ENCODE data around the gene PFDN1. TPM values are rescaled to one million over a fixed set of nuclear protein-coding genes. Genes with fewer than 3 reads are reported as not detected.

PFDN1 gene
- total and polyA plus RNA-seq, 9 of the 15 experiments (the other 6 are each of a cell fraction or from before 2014, with no cell fraction given) = 45.5 to 215 (median 78.0) TPM

DNA sequence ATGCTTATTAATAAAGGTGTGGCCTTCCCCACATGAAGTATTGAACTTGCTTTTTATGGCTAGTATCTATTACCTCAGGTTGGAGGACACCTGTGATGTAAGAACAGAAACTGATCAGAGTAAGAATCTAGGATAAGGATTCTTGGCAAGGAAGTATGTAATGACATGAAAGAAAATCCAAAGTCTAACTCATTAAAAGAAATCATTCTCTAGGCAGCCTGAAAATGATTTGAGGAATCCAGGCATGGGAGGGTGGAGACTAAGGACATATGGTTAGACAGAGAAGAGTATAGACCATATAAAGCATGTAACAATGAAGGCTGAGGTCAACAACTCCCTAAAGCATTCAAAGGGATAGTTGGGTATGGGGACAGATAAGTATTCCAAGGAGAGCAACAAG, 32.9 kb downstream of the PFDN1 start:
- Histone ChIP-seq H3K9me1 (ENCODE audit: control insufficient read depth, insufficient read depth, low read length) (no peaks in the 10 kb centered on the region), H2AFZ (ENCODE audit: low read depth, low read length) (no peak overlapping the region), H3K79me2 (ENCODE audit: control insufficient read depth, insufficient read depth, low read length) (peaks cover 13% of the 10 kb centered on the region; the same call in 1 of the 3 replicates), H3K27me3 (ENCODE audit: control insufficient read depth in 2 of 2, insufficient read depth in 2 of 2, low read length in 2 of 2) (no peaks in the 10 kb centered on the region), H3K9ac (ENCODE audit: insufficient read depth in 1 of 2, low read depth in 2 of 2, low read length in 2 of 2) (no peak overlapping the region), H3K4me2 (ENCODE audit: insufficient read depth, low read length) (no peak overlapping the region), H3K36me3 (ENCODE audit: control insufficient read depth, insufficient read depth, low read length) (peaks cover 12% of the 10 kb centered on the region; the same call in 2 of the 3 replicates), H3K27ac (ENCODE audit: extremely low read depth, low read depth, low read length) (no peak overlapping the region), H3K9me3 (replicated peaks; ENCODE audit: control insufficient read depth, insufficient read depth, low read depth, low read length) (no peaks in the 10 kb centered on the region), H3K4me3 (no peak overlapping the region), H4K20me1 (replicated peaks; ENCODE audit: control insufficient read depth, insufficient read depth, low read length) (no peaks in the 10 kb centered on the region; the same call in 1 of the 2 replicates), H3K4me1 (replicated peaks in 1 of 2; ENCODE audit: control insufficient read depth in 2 of 2, insufficient read depth in 2 of 2, low read length in 2 of 2) (peaks cover 0 to 8% of the 10 kb centered on the region in 2 experiments; a peak in 2 of 5 replicates)
- in situ Hi-C loops (cut with MboI) = no loop called here
- TF ChIP-seq POLR2AphosphoS2 (IDR thresholded peaks at IDR 0.05; ENCODE audit: low read length) (no peak), TOE1 (IDR thresholded peaks at IDR 0.05; ENCODE audit: borderline replicate concordance) (no peak), TOE1 (CRISPR knock-in tag; IDR thresholded peaks at IDR 0.05; ENCODE audit: borderline replicate concordance, low read depth) (no peak), EGR1 (conservative IDR thresholded peaks at IDR 0.05) (no peak), SRF (CRISPR knock-in tag; IDR thresholded peaks at IDR 0.05) (no peak), DNMT1 (IDR thresholded peaks at IDR 0.05) (no peak), ZNF408 (CRISPR knock-in tag; IDR thresholded peaks at IDR 0.05; ENCODE audit: low read depth) (no peak), PHB (CRISPR knock-in tag; IDR thresholded peaks at IDR 0.05) (no peak), NR2F6 (CRISPR knock-in tag; IDR thresholded peaks at IDR 0.05) (no peak), ZNF253 (CRISPR knock-in tag; conservative IDR thresholded peaks at IDR 0.05) (no peak), ZFP36 (IDR thresholded peaks at IDR 0.05; ENCODE audit: low read depth, low read length, partially characterized antibody) (no peak), HDAC6 (IDR thresholded peaks at IDR 0.05; ENCODE audit: low read depth, low read length) (no peak), ZNF551 (CRISPR knock-in tag; IDR thresholded peaks at IDR 0.05) (no peak), FOXK2 (conservative IDR thresholded peaks at IDR 0.05 in 1 of 2, IDR thresholded peaks at IDR 0.05 in 1 of 2; ENCODE audit: low read depth in 2 of 2) (no peak)
- TF ChIP-seq, protein P1, sequence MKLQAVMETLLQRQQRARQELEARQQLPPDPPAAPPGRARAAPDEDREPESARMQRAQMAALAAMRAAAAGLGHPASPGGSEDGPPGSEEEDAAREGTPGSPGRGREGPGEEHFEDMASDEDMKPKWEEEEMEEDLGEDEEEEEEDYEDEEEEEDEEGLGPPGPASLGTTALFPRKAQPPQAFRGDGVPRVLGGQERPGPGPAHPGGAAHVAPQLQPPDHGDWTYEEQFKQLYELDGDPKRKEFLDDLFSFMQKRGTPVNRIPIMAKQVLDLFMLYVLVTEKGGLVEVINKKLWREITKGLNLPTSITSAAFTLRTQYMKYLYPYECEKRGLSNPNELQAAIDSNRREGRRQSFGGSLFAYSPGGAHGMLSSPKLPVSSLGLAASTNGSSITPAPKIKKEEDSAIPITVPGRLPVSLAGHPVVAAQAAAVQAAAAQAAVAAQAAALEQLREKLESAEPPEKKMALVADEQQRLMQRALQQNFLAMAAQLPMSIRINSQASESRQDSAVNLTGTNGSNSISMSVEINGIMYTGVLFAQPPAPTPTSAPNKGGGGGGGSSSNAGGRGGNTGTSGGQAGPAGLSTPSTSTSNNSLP (IDR thresholded peaks at IDR 0.05; ENCODE audit: borderline replicate concordance, low read depth, low read length) = no peak
- TF ChIP-seq, protein P2, sequence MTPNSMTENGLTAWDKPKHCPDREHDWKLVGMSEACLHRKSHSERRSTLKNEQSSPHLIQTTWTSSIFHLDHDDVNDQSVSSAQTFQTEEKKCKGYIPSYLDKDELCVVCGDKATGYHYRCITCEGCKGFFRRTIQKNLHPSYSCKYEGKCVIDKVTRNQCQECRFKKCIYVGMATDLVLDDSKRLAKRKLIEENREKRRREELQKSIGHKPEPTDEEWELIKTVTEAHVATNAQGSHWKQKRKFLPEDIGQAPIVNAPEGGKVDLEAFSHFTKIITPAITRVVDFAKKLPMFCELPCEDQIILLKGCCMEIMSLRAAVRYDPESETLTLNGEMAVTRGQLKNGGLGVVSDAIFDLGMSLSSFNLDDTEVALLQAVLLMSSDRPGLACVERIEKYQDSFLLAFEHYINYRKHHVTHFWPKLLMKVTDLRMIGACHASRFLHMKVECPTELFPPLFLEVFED (CRISPR knock-in tag; conservative IDR thresholded peaks at IDR 0.05) = no peak
- TF ChIP-seq, protein P3, sequence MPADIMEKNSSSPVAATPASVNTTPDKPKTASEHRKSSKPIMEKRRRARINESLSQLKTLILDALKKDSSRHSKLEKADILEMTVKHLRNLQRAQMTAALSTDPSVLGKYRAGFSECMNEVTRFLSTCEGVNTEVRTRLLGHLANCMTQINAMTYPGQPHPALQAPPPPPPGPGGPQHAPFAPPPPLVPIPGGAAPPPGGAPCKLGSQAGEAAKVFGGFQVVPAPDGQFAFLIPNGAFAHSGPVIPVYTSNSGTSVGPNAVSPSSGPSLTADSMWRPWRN (IDR thresholded peaks at IDR 0.05; ENCODE audit: low read depth) = no peak
- TF ChIP-seq, protein P4, sequence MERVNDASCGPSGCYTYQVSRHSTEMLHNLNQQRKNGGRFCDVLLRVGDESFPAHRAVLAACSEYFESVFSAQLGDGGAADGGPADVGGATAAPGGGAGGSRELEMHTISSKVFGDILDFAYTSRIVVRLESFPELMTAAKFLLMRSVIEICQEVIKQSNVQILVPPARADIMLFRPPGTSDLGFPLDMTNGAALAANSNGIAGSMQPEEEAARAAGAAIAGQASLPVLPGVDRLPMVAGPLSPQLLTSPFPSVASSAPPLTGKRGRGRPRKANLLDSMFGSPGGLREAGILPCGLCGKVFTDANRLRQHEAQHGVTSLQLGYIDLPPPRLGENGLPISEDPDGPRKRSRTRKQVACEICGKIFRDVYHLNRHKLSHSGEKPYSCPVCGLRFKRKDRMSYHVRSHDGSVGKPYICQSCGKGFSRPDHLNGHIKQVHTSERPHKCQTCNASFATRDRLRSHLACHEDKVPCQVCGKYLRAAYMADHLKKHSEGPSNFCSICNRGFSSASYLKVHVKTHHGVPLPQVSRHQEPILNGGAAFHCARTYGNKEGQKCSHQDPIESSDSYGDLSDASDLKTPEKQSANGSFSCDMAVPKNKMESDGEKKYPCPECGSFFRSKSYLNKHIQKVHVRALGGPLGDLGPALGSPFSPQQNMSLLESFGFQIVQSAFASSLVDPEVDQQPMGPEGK (CRISPR knock-in tag; IDR thresholded peaks at IDR 0.05; ENCODE audit: borderline replicate concordance) = no peak
- intact Hi-C loops (cut with micrococcal nuclease) = no loop called here
- no peak for FAIRE-seq
- DNase-seq (ENCODE audit: extremely low read depth in 1 of 4, low spot score in 3 of 4) = no peak
- no peak for ATAC-seq
- POLR2A ChIA-PET = interaction anchor here (1.1 kb wide), 1 partner anchor 11 kb away, joined by 3 read pairs; no protein-coding TSS in a partner anchor
- BruUV-seq (replicated peaks) = no TSS peak
- CTCF ChIA-PET (ENCODE audit: low intra/inter-chr PET ratio) = no interaction called here

Measured in K562 (cell line).